ENCODE measurements around the gene GLTP.
"Not testable (repeated sequence)": the region's sequence is repeated elsewhere in the genome, so short reads cannot be mapped to it uniquely, and the experiment has no call there.

The GLTP gene

DNA sequence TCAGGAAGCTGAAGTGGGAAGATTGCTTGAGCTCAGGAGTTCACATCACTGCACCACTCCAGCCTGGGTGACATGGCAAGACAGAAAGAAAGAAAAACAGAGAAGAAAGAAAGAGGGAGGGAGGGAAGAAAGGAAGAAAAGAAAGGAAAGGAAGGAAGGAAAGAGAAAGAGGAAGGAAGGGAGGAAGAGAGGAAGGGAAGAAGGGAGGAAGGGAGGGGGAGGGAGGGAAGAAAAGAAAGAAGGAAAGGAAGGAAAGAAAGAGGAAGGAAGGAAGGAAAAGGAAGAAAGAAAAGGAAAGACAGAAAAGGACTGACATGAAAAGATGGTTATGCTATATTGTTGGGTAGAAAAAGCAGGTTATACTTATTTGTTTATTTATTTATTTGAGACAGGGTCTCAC lies 3.9 kb downstream of the GLTP start:
- FAIRE-seq: no peak

DNA sequence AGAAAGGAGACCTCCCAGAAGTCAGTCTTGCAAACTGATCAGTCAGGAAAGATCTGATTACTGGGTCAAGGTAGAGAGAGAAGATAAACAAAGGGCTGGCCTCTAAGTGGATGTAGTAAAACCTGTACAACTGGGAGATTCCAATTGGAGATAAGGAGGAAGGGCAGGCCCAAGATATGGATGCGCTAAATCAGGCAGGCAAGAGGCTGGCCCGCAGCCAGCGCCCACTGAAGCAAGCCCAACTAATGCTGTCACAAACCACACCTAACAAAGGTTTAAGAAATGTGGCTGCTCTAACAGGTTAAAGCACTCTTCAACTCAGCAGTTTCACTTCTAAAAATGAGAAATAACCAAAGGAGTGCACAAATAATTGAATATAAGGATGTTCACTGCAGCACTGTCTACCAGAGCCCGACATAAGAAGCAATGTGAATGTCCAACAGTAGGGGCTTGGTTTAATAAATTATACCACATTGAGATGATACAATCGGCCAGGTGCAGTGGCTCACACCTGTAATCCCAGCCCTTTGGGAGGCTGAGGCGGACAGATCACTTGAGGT lies 4.7 kb downstream of the GLTP start:
- no peak for FAIRE-seq

DNA sequence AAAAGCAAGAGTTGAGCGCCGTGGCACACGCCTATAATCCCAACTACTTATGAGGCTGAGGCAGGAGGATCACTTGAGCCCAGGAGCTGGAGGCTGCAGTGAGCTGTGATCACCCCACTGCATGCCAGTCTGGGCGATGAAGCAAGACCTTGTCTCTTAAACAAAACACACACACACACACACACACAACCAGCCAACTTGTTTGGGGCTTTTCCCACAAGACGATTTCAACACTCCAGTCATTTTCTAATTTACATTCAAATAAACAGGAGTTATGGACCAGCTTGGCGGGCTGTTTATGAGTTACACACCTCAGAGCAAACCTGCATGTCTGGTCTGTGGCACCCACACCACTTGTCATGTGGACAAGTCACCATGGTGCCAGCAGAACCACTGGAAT lies 6.7 kb downstream of the GLTP start:
- no peak for FAIRE-seq

DNA sequence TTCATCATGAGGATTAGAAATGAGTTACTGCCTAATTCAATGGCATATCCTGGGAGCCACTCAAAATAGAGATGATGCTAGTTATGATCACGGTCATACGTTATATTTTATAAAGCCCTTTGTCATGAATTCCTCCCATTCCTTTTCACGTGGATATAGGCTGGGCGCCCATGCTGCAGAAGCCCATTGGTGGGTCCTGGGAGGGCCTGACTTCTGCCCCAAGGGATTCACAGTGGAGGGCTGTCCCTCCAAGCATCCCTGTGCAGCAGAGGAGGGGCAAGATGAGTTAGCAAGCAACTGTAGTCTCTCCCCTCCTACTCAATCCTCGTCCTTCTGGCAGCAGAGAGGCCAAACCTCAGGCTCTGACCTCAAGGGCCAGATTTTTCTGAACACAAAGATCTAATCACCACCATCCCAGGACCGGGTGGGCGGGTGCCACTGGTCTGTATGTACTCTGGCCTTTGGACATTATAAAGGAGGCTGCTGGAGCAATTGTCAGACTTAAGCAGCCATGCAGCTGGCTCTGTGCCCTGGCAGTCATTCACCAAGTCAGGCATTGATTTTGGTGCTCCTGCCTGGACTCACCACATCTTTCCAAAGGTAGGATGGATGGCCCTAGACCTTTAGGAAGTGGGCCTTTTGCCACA lies 8.6 kb downstream of the GLTP start:
- no peak for FAIRE-seq

DNA sequence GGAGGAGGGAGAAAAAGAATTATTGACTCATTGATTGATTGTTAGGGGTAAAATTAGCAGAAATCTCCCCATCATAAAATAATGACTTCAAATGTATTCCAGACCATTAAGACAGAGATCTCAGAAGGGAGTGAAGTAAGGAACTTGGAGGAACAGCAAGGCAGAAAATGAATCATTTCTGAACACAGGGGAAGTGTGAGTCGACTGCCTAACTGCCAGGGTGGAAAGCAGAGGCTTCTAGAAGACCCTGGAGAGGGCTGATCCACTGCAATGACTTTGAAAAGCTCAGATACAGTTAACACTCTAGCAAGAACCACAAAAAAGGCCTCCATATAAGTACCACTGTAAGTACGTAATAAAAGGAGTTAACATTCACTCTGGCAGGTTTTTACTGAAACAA lies 9.7 kb downstream of the GLTP start:
- FAIRE-seq: no peak

DNA sequence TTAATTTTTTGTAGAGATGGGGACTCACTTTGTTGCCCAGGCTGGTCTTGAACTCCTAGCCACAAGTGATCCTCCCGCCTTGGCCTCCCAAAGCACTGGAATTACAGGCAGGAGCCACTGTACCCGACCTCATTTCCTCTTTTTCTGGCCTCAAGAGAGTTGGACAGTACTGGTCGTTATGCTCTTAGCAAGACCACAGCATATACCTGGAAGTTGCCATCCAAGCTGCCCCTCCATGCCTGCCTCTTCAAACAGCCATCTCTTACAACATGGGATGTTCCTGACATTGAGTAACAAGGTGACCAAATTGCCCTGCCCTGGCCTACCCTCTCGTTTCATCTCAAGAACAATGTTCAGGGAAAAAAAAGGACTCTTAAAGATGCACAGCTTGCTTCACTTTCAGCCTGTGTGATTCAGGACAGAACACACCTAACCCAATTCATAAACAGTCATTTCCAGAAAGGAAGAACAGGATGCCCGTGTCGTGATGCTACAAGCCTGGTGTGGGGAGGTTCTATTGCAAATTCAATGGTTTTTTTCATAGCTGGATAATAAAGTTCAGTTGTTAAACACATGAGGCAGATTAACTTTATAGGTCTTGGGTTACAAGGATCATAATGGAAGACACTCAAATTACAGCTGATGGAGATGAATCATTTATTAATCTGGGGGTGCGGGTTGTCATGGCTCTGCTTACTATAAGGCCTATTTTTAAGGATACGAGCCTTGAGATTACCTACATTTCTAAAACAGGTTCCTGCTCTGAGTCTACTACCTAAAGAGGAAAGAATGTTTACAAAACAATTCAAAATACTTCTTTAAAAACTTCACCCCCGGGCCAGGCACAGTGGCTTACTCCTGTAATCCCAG lies 11.9 kb downstream of the GLTP start:
- FAIRE-seq: no peak

DNA sequence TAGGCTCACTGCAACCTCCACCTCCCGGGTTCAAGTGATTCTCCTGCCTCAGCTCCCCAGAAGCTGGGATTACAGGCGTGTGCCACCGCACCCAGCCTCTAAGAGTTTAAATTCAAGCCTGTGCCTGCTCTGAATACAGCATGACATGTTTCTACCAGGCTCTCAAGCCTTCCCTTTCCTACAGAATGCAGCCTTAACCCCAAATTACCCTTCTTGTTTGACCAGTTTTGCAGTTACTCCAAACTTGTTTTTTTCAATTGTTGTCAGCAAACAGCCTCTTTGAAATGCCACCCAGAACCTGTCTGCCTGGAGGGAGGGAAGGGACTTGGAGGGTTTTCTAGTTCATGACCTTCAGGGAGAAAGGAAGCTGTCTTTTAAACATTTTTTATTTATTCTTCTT lies 15.4 kb downstream of the GLTP start:
- no peak for FAIRE-seq

DNA sequence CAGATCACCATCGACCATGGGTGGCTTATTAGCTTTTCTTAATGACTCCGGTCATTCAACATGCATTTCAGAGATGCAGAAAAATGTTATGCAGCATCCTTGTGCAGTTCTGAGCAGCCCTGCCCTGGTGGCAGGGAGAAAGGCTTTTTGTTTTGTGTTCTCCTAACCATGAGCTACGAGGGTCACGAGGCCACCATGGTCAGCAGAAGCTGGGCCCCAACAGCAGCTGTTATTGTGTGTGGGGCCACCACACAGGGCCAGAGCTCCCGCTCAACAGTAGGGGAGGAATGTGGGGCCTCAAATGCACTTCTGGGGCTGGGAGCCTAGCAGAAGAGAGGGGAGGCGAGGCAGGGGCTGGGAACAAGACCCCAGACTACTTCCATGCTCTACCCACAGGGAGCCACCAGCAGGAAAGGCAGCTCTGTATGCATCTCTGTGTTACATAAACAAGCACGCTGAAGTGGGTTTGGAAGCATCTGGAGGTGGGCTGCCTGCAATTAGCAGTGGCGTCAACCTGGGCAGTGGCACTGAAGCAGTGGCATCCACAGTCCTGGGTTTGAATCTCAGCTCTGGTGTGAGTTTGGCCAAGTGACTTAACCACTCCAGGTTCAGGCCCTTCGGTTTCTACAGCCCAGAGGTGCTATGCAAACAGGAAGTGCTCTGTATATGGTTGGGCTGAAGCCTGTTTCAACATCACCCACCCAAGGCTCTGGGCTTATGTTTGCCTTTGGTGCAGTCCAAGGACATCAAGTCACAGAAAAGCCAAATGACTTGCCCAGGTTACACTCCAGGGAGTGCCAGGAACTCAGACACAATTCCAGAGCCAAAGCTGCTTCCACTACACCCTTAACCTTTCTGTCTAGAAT lies 16.3 kb downstream of the GLTP start:
- FAIRE-seq: no peak

DNA sequence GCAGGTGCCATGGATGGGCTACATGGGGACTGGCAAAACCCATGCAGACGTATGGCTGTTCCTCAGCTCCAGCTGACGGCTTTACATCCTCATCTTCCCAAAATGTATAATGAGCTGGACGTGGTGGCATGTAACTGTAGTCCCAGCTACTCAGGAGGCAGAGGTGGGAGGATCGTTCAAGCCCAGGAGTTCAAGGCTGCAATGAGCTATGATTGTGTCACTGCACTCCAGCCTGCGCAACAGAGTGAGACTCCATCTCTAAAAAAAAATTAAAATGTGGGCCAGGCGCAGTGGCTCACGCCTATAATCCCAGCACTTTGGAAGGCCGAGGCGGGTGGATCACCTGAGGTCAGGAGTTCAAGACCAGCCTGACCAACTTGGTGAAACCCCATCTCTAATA lies 17.9 kb downstream of the GLTP start:
- FAIRE-seq: not testable (repeated sequence)

DNA sequence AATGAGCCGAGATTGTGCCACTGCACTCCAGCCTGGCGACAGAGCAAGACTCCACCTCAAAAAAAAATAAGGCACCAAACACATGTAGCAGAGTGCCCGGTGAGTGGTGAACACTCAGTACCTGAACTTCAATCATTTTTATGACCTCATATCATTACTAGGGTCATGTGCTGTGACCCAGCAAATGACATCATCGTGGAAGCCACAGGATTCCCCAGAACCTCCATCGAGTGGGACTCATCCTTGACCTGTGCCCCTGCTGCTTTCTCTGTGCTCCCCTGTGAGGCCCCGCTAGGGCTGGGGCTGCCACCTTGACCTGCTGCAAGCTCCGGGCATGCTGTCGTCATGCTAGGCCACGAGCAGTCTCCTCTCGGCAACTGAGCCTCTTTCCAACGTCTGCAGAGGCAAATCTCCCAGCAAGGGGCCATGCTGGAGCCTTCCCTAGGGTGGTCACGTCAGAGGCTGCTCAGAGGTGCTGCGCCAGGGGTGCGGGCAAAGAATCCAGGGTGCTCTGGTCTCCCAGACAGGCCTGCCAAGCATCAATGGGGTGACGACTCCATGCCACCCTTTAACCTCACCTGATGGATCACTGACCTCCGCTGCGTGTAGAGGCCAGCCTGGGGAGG lies 18.5 kb downstream of the GLTP start:
- FAIRE-seq: no peak

DNA sequence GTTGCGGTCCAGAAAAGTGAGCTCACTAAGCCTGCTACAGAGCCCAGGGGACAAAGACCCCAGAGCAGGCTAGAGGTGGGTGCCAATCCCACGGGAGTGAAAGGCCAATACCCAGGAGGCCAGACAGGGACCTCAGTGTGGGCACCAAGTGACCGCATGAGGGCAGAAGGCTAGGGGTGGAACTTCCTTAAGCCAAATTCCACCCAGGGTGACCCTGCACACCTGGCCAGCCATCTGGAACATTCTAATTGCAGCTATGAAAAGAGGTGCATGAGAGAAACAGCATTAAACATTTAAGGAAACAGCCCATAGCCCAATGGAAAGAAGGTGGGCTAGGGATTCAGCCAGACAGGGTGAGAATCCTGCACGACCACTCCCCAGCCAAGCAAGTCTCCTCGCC lies 19.4 kb downstream of the GLTP start:
- FAIRE-seq: no peak

DNA sequence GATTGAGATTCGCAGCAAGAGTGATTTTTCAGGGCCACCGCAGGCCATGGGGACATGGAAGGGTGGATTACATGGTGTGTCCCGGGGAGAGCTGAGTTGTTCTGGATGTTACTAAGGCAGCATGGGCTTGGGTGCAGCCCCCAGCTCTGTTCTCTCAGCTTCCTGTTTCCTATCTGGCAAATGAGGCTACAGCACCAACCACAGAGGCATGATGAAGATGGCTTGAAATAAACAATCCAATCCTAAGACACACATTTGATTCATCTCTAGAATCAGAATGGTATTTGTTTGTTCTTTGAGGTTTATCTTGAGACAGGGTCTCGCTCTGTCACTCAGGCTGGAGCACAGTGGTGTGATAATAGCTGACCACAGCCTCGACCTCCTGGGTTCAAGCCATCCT lies 21.6 kb downstream of the GLTP start:
- no peak for FAIRE-seq

DNA sequence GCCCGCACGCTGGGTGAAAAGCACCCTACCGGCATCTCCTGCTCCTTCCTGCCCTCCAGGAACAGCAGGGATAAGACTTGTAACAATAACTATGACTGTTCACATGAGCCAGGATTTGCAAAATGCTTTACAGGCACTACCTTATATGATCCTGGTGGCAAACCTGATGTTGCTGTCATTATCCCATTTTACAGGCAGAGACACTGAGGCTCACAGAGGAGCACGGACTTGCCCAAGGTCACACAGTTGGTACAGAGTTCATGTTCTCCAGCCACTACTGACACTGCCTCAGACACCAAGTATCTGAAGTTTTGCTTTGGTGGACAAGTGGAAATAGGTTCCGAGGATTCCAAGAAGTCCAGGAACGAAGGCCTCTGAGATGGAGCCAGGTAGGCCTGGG lies 22.6 kb downstream of the GLTP start:
- FAIRE-seq: no peak

DNA sequence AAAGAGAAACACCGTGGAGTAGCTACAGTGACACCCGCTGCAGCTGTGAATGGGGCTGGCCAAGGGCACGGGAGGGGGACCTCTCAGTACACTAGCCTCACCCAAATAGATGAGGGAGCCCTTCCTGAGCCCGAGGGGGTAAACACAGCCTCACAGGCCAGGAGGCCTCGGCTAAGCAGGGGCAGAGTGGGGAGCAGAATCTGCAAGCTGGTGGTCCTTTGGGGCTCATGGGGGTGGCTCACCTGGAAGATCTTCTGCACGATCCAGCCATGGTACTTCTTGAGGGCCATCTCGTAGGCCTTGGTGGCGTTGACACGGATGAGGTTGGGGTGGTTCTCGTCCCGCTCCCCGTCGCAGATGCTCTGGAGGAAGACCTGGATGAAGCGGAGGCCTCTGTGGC lies 25.0 kb downstream of the GLTP start:
- no peak for FAIRE-seq

DNA sequence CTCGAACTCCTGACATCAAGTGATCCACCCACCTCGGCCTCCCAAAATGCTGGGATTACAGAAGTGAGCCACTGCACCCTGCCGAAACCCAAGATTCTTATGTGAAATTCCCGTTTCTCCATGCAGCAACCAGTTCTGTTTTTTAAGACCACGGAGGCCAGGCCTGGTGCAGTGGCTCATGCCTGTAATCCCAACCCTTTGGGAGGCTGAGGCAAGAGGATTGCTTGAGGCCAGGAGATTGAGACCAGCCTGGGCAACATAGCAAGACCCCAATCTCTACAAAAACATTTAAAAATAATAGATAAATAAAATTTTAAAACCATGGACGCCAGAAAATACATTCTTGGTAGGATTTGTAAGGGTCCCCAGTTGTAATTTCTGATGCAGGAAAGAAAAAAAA lies 29.8 kb downstream of the GLTP start:
- FAIRE-seq: not testable (repeated sequence)

DNA sequence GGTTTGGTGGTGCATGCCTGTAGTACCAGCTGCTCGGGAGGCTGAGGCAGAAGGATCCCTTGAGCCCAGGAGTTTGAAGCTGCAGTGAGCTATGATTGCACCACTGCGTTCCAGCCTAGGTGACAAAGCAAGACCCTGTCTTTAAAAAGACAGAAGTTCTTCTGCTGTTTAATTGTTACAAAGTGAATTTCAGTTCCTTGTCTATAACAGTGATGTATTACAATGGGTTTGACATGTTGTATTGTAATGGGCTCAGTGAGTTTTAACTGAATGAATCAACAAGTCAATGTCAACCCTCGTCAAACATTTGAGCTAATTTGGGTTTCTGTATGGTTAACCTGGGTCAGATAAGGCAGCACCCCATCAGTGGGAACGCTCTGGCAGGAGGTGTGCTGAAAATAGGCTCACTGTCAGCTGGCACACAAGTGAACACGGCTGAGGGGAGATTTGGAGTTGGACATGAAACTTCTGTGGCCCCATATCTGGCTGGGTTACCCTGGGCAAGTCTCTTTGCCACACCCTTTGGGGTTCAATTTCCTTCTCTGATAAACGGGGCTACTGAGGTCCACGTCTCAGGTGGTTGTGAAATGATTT lies 33.1 kb downstream of the GLTP start:
- no peak for FAIRE-seq

DNA sequence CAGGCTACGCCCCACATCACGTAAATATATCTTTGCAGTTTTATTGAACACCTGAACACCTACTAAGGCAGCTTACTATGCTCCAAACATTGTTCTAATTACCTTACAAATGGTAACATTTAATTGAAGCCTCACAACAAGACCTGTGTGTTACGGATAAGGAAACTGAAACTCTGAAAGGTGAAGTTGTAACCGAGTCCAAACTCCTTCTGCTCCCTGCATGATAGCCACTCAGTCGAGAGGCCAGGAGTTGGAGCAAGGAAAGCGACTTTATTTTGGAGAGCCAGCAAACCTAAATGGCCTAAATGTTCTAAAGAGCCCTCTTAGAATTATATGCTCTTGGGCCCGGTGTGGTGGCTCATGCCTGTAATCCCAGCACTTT lies 34.5 kb downstream of the GLTP start:
- FAIRE-seq: no peak

DNA sequence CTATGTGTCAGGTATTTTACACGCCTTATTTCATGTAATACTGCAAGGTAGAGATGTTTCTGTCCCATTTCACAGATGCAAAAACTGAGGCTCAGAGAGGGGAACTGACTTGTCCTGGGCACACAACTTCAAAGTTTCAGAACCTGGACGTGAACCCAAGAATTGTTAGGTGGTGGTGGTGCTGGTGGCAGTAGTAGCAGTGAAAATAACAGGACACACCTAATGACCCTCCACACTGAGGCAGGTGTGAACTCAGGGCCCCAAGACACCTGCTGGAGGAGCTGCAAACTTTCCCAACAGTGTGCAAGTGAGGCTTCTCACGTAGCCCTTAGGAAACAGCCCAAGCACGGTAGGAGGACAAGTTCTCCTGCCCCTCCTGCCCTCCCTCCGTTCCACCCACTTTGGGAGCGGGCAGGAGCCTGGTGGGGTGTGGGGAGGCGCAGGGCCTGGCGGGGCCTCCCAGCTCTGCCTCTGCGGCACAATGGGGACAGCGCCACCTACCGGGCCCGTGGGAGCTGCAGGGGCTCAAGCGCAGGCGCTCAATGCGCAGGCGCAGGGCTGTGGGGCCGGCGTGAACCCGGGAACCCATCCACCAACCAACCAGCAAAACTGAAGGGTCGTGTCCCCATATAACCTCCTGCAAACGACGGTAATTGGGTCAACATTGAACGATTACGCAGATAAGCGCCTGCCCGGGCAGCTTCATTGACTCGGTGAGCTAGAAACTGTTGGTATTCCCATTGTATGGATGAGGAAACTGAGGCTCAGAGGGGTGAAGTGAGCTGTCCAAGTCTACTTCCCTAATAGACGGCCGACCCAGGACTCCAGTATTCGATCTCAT lies 35.1 kb downstream of the GLTP start:
- no peak for FAIRE-seq

DNA sequence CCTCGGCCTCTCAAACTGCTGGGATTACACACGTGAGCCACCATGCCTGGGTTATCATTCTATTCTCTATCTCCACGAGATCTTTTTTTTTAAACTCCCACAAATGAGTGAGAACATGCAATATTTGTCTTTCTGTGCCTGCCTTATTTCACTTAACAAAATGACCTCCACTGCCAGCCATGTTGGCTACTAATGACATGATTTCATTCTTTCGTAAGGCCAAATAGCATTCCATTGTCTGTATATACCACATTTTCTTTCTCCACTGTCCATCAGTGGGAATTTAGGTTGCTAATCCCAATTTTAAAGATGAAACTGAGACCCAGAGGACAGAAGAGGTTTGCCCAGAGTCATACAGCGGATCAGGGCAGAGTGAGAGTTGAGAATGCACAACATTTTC lies 36.2 kb downstream of the GLTP start:
- FAIRE-seq: no peak

DNA sequence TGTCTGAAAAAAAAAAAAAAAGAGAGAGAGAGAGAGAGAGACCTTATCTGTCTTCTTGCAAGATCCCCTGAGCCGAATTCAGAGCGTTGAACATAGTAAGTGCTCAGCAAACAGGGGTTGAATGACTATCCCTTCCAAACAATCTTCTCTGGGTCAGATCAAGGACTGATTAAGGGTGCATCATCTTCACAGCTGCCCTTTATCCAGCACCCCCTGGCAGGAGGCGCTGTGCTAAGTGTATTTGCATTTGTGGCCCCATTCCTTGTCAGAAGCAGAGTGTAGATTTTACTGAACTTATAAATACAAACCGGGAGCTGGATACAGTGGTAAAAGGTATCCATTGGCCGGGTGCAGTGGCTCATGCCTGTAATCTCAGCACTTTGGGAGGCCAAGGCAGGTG lies 38.3 kb downstream of the GLTP start:
- no peak for FAIRE-seq

DNA sequence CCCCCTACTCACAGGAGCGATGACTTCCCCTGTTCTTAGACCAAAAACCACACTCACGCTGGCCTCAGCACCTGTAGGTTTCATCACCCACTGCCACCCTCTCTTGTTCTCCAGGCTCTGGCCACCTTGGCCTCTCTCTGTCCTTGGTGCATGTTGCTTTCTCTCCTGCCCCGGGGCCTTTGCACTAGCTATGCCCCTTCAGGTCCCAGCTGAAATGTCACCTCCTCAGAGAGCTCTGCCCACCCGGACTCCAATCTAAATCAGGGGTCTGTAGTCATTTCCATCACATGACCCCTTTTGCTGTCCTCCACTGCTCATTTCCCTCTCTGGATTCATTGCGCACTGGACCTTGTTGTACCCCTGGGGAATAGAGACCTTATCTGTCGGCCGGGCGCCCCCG lies 39.0 kb downstream of the GLTP start:
- FAIRE-seq: no peak
